Stimulated activated CD4-positive, alpha-beta T cell treated with anti-CD3 and anti-CD28 coated beads, Interleukin-12 subunit alpha, Interleukin-12 subunit beta, amount 100 ng/mL, for 24 hours (primary cell): ENCODE measurements around the gene RPA3.

Source experiments
- DNase-seq, 2 experiments: peaks; one replicate each; pipeline ENCODE4 v3.0.0-alpha.2; 2020; ENCODE audit warnings: low read depth in 2 of 2

RPA3 gene

DNA sequence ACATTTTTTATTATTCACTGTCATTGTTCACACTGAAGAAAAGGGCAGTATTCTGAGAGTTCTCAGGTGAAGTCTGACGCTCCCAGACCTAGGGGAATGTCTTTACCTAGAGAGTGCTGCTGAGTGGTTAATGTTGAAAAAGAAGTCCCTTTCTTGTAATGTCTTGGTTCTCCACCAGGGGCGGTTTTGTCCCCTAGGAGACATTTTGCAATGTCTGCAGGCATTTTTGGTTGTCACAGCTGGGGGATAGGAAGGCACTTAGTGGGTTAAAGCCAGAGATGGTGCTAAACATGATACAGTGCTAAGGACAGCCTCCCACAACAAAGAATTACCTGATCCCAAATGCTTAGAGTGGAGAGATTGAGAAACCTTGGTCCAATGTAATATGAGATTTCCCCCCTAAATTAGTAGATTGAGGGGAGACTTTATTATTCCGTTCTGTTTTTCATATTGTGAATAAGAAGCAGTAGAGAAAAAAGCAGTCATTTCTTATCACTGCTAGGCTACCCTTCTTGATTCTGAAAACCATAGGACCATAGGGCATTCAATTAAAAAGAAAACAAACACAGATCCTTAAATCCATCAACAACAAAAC, 64.7 kb downstream of the RPA3 start:
- DNase-seq, result no peak

DNA sequence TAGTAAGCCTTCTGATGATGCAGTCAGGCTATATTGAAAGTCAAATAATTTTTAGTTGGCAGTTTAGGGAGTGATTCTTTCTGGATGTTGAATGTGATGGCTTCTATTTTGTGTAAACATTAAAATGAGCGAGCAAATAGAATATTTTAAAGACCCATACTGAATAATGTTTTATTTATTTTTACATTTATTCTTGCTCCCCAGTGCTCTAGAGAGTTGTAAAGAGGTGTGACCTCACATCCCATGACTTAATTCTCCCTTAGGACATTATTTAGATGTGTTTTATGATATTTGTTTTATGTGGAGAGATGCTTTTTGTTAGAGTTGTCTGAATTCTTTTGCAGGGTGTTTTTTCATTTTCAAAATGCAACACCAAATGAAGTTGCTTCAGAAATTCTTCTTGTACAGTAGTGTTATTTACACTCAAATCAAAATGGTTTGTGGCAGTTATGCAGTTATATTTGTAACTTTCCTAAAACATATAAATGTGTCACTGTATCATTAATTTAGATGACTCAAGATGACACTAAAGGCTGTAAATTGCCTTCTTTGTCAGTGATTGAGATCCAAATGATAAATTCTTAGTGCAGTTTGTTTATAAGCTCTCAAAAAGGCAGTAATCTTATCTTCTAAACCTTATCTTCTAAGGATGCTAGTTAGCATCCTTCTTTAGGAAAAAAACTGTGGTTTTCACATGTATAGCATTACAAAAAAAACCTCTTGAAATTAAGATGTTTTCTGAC, 65.4 kb downstream of the RPA3 start:
- DNase-seq, result no peak

DNA sequence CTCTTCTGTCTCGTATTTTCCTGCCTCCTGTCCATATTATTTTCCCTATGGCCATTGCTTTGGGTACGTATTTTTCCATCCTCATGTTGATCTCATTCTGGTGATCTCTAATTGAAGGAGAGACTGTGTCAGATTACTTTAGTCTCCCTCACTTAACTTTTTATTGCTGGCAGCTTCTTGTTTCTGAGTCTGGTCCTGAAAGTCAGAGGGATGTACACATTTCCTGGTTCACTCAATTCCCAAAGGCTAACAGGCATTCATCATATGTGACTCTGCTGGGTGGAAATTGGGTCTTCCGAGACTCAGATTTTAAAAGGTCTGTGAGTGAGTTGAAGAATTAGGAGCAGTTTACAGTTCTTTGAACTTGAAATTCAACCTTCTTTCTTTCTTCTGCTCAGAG, 66.9 kb downstream of the RPA3 start:
- DNase-seq, result no peak

DNA sequence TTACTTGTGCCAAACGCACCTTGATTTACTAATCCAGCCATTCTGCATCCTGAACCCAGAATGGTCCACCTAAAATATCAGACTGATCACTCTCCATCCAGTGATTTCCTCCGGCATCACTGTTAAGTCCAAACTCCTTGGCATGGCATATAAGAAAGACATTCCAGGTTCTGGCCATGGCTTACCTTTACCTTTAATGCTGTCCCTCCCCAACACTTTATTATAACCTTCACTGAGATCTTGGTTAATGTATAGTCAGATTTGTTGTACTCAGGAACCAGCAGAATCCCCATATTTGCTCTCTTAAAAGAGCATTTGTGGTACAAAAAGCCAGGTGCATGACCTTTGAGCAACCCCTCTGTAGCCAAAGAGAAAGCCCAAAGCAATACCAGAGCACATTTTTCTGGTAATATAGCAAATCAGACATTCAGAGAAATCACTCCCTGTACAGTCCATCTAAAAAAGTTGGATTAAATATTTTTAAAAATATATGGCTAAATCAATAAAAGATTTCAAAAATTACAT, 67.7 kb downstream of the RPA3 start:
- DNase-seq, result no peak

DNA sequence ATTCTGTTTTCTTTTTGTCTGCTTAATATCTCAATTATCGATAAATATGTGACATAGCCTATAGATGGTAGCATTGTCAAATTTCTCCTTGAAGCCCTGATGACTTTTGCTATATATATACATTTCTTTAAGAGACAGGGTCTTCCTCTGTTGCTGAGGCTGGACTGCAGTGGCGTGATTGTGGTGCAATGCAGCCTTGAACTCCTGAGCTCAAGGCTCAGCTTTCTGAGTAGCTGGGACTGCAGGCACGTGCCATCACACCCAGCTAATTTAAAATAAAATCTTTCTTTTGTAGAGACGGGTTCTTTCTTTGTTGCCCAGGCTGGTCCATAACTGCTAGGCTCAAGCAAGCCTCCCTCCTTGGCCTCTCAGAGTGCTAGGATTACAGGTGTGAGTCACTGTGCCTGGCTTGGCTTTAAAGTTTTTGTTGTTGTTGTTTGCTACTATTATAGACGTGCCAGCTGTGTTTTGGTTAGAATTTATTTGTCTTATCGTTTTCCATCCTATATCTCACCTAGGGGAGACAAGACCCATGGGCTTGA, 70.8 kb downstream of the RPA3 start:
- no peak for DNase-seq

DNA sequence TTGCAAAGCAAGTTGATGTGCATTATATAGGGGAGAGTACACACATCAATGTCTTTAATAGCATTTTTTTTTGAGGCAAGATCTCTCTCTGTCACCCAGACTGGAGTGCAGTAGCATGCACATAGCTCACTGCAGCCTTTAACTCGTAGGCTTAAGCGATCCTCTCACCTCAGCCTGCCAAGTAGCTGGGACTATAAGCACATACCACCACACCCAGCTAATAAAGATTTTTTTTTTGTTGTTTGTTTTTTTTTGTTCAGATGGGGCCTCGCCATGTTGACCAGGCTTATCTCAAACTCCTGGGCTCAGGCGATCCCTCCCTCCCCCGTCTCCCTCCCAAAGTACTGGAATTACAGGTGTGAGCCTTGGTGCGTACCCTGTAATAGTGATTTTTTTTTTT, 76.3 kb downstream of the RPA3 start:
- no peak for DNase-seq

DNA sequence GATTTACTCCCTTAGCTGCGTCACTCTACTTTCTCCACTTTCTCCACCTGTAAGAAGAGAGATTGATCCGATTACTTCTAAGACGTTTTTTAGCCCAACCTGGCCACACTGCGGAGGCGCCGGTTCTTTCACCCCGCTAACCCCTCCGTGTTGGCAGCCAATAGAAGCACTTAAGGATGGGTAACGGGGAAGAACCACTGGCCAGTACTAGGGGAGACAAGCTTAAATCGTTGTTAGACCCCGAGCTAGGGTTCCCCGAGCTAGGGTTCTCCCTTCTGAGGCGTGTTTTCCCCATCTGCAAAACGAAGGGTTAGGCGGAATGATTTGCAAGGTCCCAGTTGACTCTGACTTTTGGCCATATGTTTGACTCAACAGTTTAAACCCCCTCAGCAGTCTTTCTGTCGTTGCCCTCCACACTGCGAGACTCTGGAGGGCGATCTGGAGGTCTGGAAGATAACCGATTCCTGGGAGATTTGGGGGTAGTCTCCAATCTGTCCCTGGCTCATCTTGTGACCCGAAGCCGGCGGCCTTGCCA, 77.2 kb downstream of the RPA3 start:
- DNase-seq, result no peak

DNA sequence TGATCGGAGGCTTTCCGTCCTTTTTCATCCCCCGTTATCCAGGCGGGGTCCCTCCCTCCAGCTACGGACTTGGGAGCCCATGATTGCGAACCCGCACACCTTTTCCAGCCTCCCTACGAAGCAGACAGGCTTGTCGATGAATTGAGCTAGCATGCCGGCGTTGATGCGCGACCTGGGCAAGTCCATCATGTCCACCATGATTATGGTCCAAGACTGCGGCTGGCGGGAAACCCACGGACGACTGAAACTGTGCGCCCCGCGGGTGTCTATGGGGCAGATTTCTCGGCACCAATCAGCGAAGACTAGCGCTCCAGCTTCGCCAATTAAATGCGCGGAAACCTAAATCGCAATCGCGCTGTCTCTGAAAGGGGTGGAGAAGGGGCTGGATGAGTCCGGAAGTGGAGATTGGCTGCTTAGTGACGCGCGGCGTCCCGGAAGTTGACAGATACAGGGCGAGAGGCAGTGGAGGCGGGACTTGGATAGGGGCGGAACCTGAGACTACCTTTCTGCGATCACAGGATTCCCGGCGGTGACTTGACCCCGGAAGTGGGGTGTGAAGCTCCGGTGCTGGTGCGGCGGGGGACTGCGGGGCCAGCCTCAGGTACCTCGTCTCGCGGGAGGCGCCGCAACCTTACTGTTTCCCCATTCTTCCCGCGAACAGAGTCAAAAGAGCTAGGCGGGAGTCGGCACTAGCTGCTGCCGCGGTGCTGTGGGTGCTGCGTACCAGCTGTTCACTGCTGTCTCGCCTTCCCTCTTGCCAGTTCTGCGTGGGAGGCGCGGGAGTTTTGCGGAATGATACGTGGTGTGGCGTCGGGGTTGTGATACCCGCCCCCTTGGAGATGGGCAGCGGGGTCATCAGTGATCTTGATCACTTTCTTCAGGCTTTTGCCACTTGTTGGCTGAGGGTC, 77.9 kb downstream of the RPA3 start, which contains the start of gene UMAD1:
Gene UMAD1, plus strand, starts transcription at position 532 of the 908 bp plus-strand sequence. CDS start 32,620 bp downstream, outside the sequence.
- peak; percentile 96 for DNase-seq

DNA sequence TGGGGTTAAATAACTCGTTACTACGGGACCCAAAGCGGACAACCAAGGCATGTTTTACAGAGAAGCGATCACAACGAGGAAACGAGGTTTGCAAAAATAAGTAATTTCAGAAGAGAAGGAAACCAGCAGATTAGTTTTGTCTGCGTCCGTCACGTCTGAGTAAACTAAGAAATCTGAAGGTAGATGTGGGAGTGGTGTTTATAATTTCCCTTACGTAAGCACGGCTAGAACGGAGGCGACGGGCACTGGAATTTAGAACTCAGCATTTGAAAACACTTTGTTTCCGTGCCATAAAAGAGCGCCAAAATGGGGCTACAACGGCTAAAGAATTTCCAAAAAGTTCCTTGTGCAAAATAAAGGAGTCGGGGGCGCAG, 78.6 kb downstream of the RPA3 start:
- DNase-seq, result peak; percentile 31 to 37

DNA sequence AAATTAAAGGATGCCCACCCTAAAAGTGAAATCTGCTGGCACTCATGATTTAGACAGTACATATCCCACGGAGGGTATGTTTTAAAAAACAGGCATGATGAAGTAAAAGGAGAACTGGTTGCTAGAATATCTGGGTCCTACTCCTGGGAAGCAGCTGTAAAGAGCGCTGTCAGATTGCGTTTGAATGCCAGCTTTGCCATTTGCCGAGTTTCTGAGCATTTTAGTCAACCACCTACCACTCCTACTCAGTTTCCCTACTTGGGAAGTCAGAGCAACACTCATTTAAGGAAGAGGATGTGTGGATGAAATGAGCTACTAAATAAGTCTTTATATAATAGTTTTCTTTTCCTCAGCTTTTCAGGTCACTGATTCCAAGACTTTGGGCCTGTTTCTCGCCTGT, 79.0 kb downstream of the RPA3 start:
- no peak for DNase-seq

DNA sequence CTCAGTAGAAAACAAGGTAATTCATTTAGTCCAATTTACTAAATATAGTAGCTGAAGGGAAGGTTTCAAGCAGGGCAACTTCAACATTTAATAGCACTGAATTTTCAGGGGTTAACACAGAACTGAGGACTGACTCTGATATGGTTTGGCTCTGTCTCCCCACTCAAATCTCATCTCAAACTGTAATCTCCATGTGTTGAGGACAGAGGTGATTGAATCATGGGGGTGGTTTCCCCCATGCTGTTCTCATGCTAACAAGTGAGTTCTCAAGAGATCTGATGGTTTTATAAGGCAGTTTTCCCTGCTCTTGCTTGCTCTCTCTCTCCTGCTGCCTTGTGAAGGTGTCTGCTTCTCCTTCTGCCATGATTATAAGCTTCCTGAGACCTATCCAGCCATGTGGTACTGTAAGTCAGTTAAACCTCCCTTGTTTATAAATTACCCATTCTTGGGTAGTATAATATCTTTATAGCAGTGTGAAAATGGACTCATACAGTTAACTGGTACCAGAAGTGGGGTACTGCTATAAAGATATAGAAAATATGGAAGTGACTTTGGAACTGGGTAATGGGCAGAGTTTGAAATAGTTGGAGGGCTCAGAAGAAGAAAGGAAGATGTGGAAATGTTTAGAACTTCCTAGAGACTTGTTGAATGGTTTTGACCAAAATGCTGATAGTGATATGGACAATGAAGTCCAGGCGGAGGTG, 87.6 kb downstream of the RPA3 start:
- no peak for DNase-seq

DNA sequence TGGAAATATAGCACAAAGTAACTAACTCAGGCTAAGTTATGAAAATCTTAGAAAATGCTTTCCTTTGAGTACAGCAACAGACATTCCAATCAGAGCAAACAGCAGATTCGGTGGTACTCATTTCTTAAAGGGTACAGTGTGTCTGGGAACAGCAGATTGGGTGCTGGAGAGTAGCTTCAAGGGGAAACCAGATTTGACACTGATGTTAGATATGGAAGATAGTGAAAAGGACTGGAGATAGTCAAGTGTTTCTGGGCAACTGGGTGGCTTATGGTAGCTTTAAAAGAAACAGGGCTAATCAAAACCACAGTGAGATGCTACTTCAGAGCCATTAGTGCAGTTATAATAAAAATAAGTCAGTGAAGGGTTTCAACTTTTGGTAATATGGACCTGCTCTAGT, 89.9 kb downstream of the RPA3 start:
- no peak for DNase-seq

DNA sequence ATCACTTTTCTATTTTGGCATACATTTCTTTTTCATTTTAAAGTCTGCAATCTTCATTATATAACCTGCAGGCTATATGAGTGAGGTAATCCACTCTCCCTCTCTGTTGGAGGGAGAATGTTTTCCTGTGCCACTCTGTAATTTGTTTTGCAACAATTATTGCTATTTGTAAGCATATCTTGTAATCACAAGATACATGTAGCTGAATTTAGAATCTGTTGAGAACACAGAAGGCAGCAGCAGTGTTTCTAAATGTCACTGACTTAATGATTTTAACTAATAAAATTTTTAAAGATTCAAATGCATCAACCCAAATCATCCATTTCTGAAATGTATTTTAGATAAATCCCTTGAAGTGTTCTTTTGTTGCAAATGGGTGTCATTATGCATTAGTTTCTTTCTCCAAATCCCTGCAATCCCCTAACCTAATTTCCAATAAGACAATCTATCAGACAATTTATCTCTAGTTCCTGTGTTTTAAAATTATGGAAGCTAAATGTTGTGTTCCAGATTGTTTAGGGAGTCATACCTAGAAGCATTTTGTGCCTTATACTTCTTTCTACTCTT, 97.7 kb downstream of the RPA3 start:
- DNase-seq, result no peak

DNA sequence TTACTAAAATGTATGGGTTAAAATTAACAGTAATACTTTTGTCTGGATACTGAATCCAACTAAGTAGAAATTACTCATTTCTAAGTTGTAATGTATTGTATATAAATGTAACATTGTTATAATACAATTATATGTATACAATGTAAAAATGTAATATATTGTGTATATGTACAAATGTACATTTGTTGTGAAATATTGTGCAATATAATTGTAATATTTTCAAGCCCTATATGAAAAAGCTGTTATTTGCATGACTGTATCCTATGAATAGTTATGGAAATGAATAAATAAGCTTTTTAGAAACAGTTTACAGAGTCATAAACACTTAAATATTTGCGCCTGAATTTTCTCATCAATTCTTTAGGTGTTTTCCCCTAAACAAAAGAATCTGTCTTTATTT, 98.2 kb downstream of the RPA3 start:
- DNase-seq, result no peak

DNA sequence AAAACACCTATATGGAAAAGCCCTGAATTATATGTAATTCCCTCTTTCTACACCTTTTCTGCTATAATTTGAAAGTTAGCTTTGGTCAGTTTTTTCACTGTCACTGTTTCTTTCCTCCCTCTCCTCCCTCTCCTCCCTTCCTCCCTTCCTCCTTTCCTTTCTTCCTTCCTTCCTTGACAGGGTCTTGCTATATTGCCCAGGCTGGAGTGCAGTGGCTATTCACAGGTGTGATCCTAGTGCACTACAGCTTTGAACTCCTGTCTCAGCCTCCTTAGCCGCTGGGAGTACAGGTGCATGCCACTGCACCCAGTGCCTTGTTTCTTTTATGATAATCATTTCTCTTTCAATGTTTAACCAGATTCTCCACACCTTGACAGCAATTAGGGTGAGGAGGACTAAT, 100.0 kb downstream of the RPA3 start:
- no peak for DNase-seq

DNA sequence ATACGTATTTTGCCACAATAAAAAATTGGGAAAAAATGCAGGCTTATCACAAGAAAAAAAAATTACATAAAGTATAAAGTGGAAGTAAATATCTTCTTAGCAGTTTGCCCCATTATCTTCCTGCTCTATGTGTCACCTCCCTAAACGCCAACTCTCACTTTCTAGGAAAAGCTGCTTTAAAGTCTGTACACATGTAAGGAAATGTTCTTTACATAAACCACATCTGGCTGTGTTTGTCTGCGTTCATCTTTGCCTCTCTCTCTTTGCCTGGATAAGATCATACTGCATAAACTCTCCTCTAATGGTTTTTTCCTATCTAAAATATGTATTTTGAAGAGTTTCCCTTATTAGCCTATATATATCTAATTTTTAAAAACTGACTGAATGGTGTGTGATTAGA, 100.9 kb downstream of the RPA3 start:
- no peak for DNase-seq

DNA sequence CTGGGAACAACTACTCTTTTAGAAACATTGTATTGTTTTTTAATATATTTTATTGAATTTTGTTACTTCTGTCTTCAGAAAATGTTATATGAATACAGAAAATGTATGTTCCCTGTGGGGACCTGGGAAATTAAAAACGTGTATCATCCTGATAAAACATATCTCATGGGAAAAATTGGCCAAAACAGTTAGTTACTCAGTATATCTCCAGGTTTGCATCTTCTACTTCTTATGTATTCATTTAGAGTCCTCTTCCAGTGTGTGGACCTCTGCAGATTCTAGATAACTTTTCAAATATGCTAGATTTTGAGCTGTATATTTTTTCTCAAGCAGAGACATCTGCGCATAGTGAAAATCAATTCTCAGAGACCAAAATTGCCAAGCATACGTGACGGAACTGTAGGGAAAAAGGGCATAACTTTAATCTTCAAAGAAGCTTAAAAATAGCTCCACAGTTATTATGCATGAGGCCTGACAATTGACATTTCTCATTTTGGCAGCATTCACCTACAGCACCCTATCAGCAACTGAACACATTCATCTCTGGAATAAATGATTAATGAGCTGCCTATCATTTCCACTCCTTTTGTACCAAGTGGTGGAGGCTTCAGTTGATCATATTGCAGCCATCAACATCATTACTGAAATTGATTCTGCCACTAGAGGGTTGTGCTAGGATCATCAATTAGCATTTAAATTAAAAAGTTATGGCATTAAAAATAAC, 104.2 kb downstream of the RPA3 start:
- DNase-seq, result no peak

DNA sequence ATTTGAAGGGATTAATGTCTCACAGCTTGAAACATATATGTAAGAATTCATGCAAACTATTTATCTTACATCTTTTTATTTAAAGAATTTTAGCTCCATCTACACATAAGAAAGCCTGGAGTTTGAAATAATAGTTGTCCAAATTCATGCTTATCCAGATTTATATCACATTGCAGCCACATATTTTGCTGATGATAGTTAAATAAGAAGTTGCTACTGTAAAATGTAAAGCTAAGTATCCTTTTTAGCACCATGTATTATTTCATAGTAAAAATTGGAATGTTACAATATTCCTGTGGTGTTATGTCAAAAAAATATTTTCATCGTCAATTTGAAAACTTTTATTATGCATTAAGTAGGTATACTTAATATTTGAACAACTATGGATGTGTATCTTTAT, 105.2 kb downstream of the RPA3 start:
- DNase-seq, result no peak

DNA sequence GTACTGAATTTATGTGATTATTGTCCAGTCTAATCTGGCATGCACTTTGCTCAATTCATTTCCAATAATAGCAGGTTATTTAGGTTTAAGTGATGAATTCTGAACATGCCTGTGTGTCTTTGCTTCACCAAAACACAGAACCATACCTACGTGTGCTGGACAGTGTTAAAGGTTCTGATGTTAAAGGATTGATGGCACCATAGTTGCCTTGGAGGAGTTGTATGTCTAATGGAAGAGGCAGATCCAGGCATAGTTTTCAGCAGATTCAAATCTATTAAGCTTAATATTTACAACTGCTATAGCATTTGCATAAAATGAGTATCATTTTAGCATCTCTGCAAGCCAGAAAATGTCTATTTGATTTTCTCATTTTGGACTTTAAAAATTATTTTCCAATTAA, 105.9 kb downstream of the RPA3 start:
- DNase-seq, result no peak

DNA sequence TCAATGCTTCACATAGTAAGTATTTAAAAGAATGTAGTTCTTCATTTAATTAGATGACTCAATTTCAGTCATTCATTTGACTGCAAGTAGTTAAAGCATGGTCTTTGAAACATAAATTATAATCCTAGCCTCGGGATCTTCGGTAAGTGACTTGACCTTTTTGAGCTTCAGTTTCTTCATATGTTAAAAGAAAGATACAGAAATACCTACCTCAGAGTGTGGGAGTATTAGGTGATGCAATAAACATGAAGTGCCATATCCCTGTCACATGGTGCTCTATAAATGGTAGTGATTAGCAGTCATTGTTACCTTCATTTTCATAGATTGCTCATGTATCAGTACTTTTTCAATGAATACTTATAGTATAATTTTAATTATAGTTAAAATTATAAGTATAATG, 109.1 kb downstream of the RPA3 start:
- DNase-seq, result no peak
